Neural crest cell (in vitro differentiated cells): ENCODE results near the gene ARPC5L. TPM values are rescaled to one million over a fixed set of nuclear protein-coding genes. Genes with fewer than 3 reads are reported as not detected.

Experiments
- DNase-seq: peaks from one replicate; pipeline ENCODE4 v3.0.0; 2021; ENCODE audit warnings: low read depth, mixed read lengths, low spot score
- H3K27ac Mint-ChIP-seq: one replicate; pipeline ENCODE4 v1.8.0; 2021; ENCODE audit warnings: mild to moderate bottlenecking, mixed read lengths; ENCODE audit not compliant: unreplicated experiment
- H3K27me3 Mint-ChIP-seq: 2 replicates; pipeline ENCODE4 v1.8.0; 2021; ENCODE audit warnings: low read depth, mild to moderate bottlenecking, mixed read lengths
- H3K36me3 Mint-ChIP-seq: 2 replicates; pipeline ENCODE4 v1.8.0; 2021; ENCODE audit warnings: low read depth, mild to moderate bottlenecking, mixed read lengths
- H3K4me1 Mint-ChIP-seq: 2 replicates; pipeline ENCODE4 v1.8.0; 2021; ENCODE audit warnings: mixed read lengths
- H3K4me3 Mint-ChIP-seq: one replicate; pipeline ENCODE4 v1.8.0; 2021; ENCODE audit warnings: mild to moderate bottlenecking, mixed read lengths
- H3K9me3 Mint-ChIP-seq: 2 replicates; pipeline ENCODE4 v1.8.0; 2021; ENCODE audit warnings: mixed read lengths
- CTCF ChIP-seq: fragments of 200-600 bp; sonication (generic); conservative IDR thresholded peaks from 2 replicates; pipeline ENCODE4 v1.5.0; 2021; ENCODE audit warnings: antibody characterized with exemption, mild to moderate bottlenecking
- total RNA-seq: library from RNA; stranded (reverse); gene quantifications from 2 replicates; pipeline ENCODE4 v1.2.1, GENCODE V29; 2021

Gene ARPC5L
- total RNA-seq, 1 donor from 2014 or later: 42.1 TPM

- H3K36me3 Mint-ChIP-seq: peaks cover 11% of the 10 kb centered on the region
These were observed 11.7 kb downstream of the ARPC5L start for GRCh38 chr9:124873664-124874063.

GRCh38 chr9:124875501-124875900, 13.6 kb downstream of the ARPC5L start:
- no peak overlapping the region for H3K4me3 Mint-ChIP-seq
- peaks cover 16% of the 10 kb centered on the region for H3K4me1 Mint-ChIP-seq
- no peak overlapping the region for H3K27ac Mint-ChIP-seq
- TF ChIP-seq CTCF: no peak
- H3K27me3 Mint-ChIP-seq: no peaks in the 10 kb centered on the region
- no peak for DNase-seq
- H3K36me3 Mint-ChIP-seq: peaks cover 11% of the 10 kb centered on the region
- H3K9me3 Mint-ChIP-seq: no peaks in the 10 kb centered on the region

More at GRCh38 chr9:124873664-124874063, 11.7 kb downstream of the ARPC5L start:
- Mint-ChIP-seq H3K27ac (no peak overlapping the region), H3K4me3 (no peak overlapping the region), H3K27me3 (no peaks in the 10 kb centered on the region), H3K9me3 (no peaks in the 10 kb centered on the region), H3K4me1 (peaks cover 23% of the 10 kb centered on the region)
- TF ChIP-seq CTCF: no peak
- DNase-seq: no peak

- no peak for DNase-seq
- Mint-ChIP-seq H3K36me3 (peaks cover 11% of the 10 kb centered on the region), H3K4me3 (no peak overlapping the region), H3K27ac (no peak overlapping the region), H3K4me1 (no peaks in the 10 kb centered on the region), H3K27me3 (no peaks in the 10 kb centered on the region), H3K9me3 (no peaks in the 10 kb centered on the region)
- TF ChIP-seq CTCF: no peak
These were observed 15.3 kb downstream of the ARPC5L start for GRCh38 chr9:124877021-124877782.

GRCh38 chr9:124878021-124878420, 16.1 kb downstream of the ARPC5L start:
- TF ChIP-seq CTCF: no peak
- Mint-ChIP-seq H3K36me3 (peaks cover 11% of the 10 kb centered on the region), H3K4me1 (no peaks in the 10 kb centered on the region), H3K27me3 (no peaks in the 10 kb centered on the region), H3K27ac (no peak overlapping the region), H3K9me3 (no peaks in the 10 kb centered on the region), H3K4me3 (no peak overlapping the region)
- no peak for DNase-seq

GRCh38 chr9:124878518-124878917, 16.6 kb downstream of the ARPC5L start:
- no peaks in the 10 kb centered on the region for H3K9me3 Mint-ChIP-seq
- no peak for DNase-seq
- no peaks in the 10 kb centered on the region for H3K27me3 Mint-ChIP-seq
- no peak overlapping the region for H3K27ac Mint-ChIP-seq
- no peaks in the 10 kb centered on the region for H3K4me1 Mint-ChIP-seq
- no peak for TF ChIP-seq CTCF
- peaks cover 11% of the 10 kb centered on the region for H3K36me3 Mint-ChIP-seq
- no peak overlapping the region for H3K4me3 Mint-ChIP-seq
